HEK293 (cell line): ENCODE measurements around the gene KCNT1.

Experiments
- CTCF ChIA-PET: fragments of 350-600 bp; formaldehyde crosslinking; extraction: SDS; loops from one replicate; lab custom pipeline; 2021; ENCODE audit warnings: antibody characterized with exemption; lab: Yijun Ruan, JAX
- POLR2A ChIA-PET: fragments of 300-600 bp; formaldehyde crosslinking; extraction: SDS; loops from one replicate; lab custom pipeline; 2020; ENCODE audit warnings: antibody characterized with exemption, inconsistent platforms; lab: Yijun Ruan, JAX
- H3K27ac ChIP-seq: fragments of 200-500 bp; sonication (Bioruptor generic); 2 replicates; pipeline ENCODE4 v1.5.1; 2014; ENCODE audit warnings: low read depth, low read length, control low read depth, inconsistent platforms; ENCODE audit errors: extremely low read depth
- H3K36me3 ChIP-seq, 2 experiments: fragments of 200-500 bp in 1 of 2; sonication (Bioruptor generic) in 1 of 2; 1 replicate in 1 of 2; 2 replicates in 1 of 2; pipeline ENCODE4 v1.5.1; 2014 to 2017; ENCODE audit warnings: inconsistent platforms in 2 of 2, low read length in 2 of 2; ENCODE audit not compliant: control insufficient read depth in 2 of 2, insufficient read depth in 1 of 2
- H3K4me1 ChIP-seq: fragments of 200-500 bp; sonication (Bioruptor generic); 2 replicates; pipeline ENCODE4 v1.5.1; 2014; ENCODE audit warnings: mild to moderate bottlenecking, low read length, inconsistent platforms; ENCODE audit not compliant: control insufficient read depth, insufficient read depth
- H3K4me3 ChIP-seq: 2 replicates; pipeline ENCODE4 v1.5.1; 2011; ENCODE audit warnings: low read depth, mild to moderate bottlenecking, control low read depth, low read length, moderate library complexity
- H3K9me3 ChIP-seq: fragments of 200-500 bp; sonication (Bioruptor generic); 2 replicates; pipeline ENCODE4 v1.5.1; 2014; ENCODE audit warnings: low read depth, low read length, inconsistent platforms; ENCODE audit not compliant: control insufficient read depth, insufficient read depth
- ATF2 ChIP-seq: fragments of 450-650 bp; formaldehyde crosslinking; IDR thresholded peaks from 2 replicates; pipeline ENCODE4 v1.5.1; 2016; ENCODE audit warnings: missing biosample characterization, missing genetic modification characterization, low read depth
- GLI4 ChIP-seq: fragments of 450-650 bp; formaldehyde crosslinking; IDR thresholded peaks from 2 replicates; pipeline ENCODE4 v1.5.1; 2016; ENCODE audit warnings: missing biosample characterization, missing genetic modification characterization
- HOXD13 ChIP-seq: sonication (generic); formaldehyde crosslinking; IDR thresholded peaks from 2 replicates; pipeline ENCODE4 v1.8.0; 2022; ENCODE audit warnings: missing genetic modification reagents, borderline replicate concordance
- MYNN ChIP-seq: fragments of 450-650 bp; formaldehyde crosslinking; IDR thresholded peaks from 2 replicates; pipeline ENCODE4 v1.5.1; 2016; ENCODE audit warnings: missing biosample characterization, missing genetic modification characterization, borderline replicate concordance
- REPIN1 ChIP-seq: fragments of 450-650 bp; formaldehyde crosslinking; IDR thresholded peaks from 2 replicates; pipeline ENCODE4 v1.5.1; 2017; ENCODE audit warnings: missing biosample characterization, missing genetic modification characterization, low read depth
- SALL2 ChIP-seq: fragments of 450-650 bp; formaldehyde crosslinking; IDR thresholded peaks from 2 replicates; pipeline ENCODE4 v1.5.0; 2017; ENCODE audit warnings: missing biosample characterization, mild to moderate bottlenecking, missing genetic modification characterization, borderline replicate concordance
- SCRT2 ChIP-seq: fragments of 450-650 bp; formaldehyde crosslinking; IDR thresholded peaks from 2 replicates; pipeline ENCODE4 v1.5.1; 2016; ENCODE audit warnings: missing biosample characterization, missing genetic modification characterization
- WT1 ChIP-seq: fragments of 450-650 bp; formaldehyde crosslinking; IDR thresholded peaks from 2 replicates; pipeline ENCODE4 v1.5.1; 2016; ENCODE audit warnings: missing biosample characterization, missing genetic modification characterization
- ZFP3 ChIP-seq: fragments of 450-650 bp; formaldehyde crosslinking; IDR thresholded peaks from 2 replicates; pipeline ENCODE4 v1.5.1; 2016; ENCODE audit warnings: low read depth, missing biosample characterization, missing genetic modification characterization
- ZNF10 ChIP-seq: fragments of 450-650 bp; formaldehyde crosslinking; IDR thresholded peaks from 2 replicates; pipeline ENCODE4 v1.5.1; 2017; ENCODE audit warnings: missing biosample characterization, missing genetic modification characterization
- ZNF146 ChIP-seq: fragments of 450-650 bp; formaldehyde crosslinking; IDR thresholded peaks from 2 replicates; pipeline ENCODE4 v1.5.1; 2016; ENCODE audit warnings: missing biosample characterization, missing genetic modification characterization
- ZNF155 ChIP-seq: fragments of 450-650 bp; formaldehyde crosslinking; IDR thresholded peaks from 2 replicates; pipeline ENCODE4 v1.5.1; 2016; ENCODE audit warnings: missing biosample characterization, missing genetic modification characterization
- ZNF16 ChIP-seq: fragments of 450-650 bp; formaldehyde crosslinking; IDR thresholded peaks from 2 replicates; pipeline ENCODE4 v1.5.1; 2016; ENCODE audit warnings: low read depth, missing biosample characterization, missing genetic modification characterization
- ZNF174 ChIP-seq: fragments of 450-650 bp; formaldehyde crosslinking; IDR thresholded peaks from 2 replicates; pipeline ENCODE4 v1.5.0; 2017; ENCODE audit warnings: missing biosample characterization, mild to moderate bottlenecking, missing genetic modification characterization
- ZNF202 ChIP-seq: fragments of 450-650 bp; formaldehyde crosslinking; IDR thresholded peaks from 2 replicates; pipeline ENCODE4 v1.5.1; 2016; ENCODE audit warnings: missing biosample characterization, missing genetic modification characterization, borderline replicate concordance
- ZNF24 ChIP-seq: fragments of 450-650 bp; formaldehyde crosslinking; IDR thresholded peaks from 2 replicates; pipeline ENCODE4 v1.5.1; 2016; ENCODE audit warnings: missing biosample characterization, missing genetic modification characterization
- ZNF362 ChIP-seq: fragments of 450-650 bp; formaldehyde crosslinking; IDR thresholded peaks from 2 replicates; pipeline ENCODE4 v1.5.1; 2016; ENCODE audit warnings: missing biosample characterization, missing genetic modification characterization
- ZNF48 ChIP-seq: fragments of 450-650 bp; formaldehyde crosslinking; IDR thresholded peaks from 2 replicates; pipeline ENCODE4 v1.5.1; 2016; ENCODE audit warnings: missing biosample characterization, missing genetic modification characterization
- ZNF521 ChIP-seq: fragments of 450-650 bp; formaldehyde crosslinking; IDR thresholded peaks from 2 replicates; pipeline ENCODE4 v1.5.1; 2017; ENCODE audit warnings: missing biosample characterization, mild to moderate bottlenecking, missing genetic modification characterization
- ZNF555 ChIP-seq: fragments of 450-650 bp; formaldehyde crosslinking; conservative IDR thresholded peaks from 2 replicates; pipeline ENCODE4 v1.5.1; 2017; ENCODE audit warnings: missing biosample characterization, mild to moderate bottlenecking, missing genetic modification characterization, inconsistent platforms
- ZNF610 ChIP-seq: fragments of 450-650 bp; formaldehyde crosslinking; IDR thresholded peaks from 2 replicates; pipeline ENCODE4 v1.5.1; 2016; ENCODE audit warnings: missing biosample characterization, missing genetic modification characterization, borderline replicate concordance
- ZNF629 ChIP-seq: fragments of 450-650 bp; formaldehyde crosslinking; IDR thresholded peaks from 2 replicates; pipeline ENCODE4 v1.5.1; 2017; ENCODE audit warnings: missing biosample characterization, missing genetic modification characterization
- ZNF658 ChIP-seq: fragments of 450-650 bp; formaldehyde crosslinking; IDR thresholded peaks from 2 replicates; pipeline ENCODE4; 2016; ENCODE audit warnings: missing biosample characterization, missing genetic modification characterization
- ZNF660 ChIP-seq: fragments of 450-650 bp; IDR thresholded peaks from 2 replicates; pipeline ENCODE4 v1.5.1; 2018; ENCODE audit warnings: missing biosample characterization, mild to moderate bottlenecking, missing genetic modification characterization
- ZNF677 ChIP-seq: fragments of 450-650 bp; IDR thresholded peaks from 2 replicates; pipeline ENCODE4 v1.5.0; 2018; ENCODE audit warnings: missing biosample characterization, mild to moderate bottlenecking, missing genetic modification characterization, moderate library complexity
- ZNF776 ChIP-seq: fragments of 450-650 bp; formaldehyde crosslinking; IDR thresholded peaks from 2 replicates; pipeline ENCODE4 v1.5.0; 2017; ENCODE audit warnings: missing biosample characterization, missing genetic modification characterization, borderline replicate concordance
- TF ChIP-seq, protein P1 (sequence below): fragments of 450-650 bp; formaldehyde crosslinking; IDR thresholded peaks from 2 replicates; pipeline ENCODE4 v1.5.1; 2016; ENCODE audit warnings: missing biosample characterization, missing genetic modification characterization
- TF ChIP-seq, protein P2 (sequence below): fragments of 450-650 bp; formaldehyde crosslinking; IDR thresholded peaks from 2 replicates; pipeline ENCODE4 v1.5.1; 2016; ENCODE audit warnings: missing biosample characterization, missing genetic modification characterization

KCNT1 gene

DNA sequence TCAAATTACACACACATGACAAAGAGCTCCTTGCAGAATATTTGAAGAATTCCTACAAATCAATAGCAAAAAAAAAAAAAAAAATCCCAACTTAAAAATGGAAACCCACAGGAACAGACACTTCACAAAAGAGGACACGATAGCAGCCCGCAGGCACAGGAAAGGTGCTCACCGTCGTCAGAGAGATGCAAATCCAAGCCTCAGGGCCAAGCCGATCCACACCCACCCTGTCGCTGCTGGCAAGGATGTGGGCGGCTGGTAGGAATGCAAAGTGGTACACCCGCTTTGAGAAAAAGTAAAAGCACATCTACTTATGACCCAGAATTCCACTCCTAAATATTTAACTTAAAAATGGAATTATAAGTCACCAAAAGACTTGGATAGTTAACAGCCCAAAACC lies 28.0 kb upstream of the KCNT1 start:
- TF ChIP-seq ZNF362: no peak
- TF ChIP-seq ZNF155: no peak
- no peak for TF ChIP-seq ZNF48 (tag by site-specific recombination)
- TF ChIP-seq ZNF677: no peak
- TF ChIP-seq ZNF174 (tag by site-specific recombination): no peak
- no peak for TF ChIP-seq ZNF24 (tag by site-specific recombination)
- no peak for TF ChIP-seq ZNF660
- TF ChIP-seq HOXD13: no peak
- TF ChIP-seq ZNF555 (tag by site-specific recombination): no peak
- TF ChIP-seq ZNF658 (tag by site-specific recombination): no peak
- TF ChIP-seq REPIN1: no peak
- no peak for TF ChIP-seq WT1
- TF ChIP-seq ZNF610 (tag by site-specific recombination): no peak
- H3K9me3 ChIP-seq: no peaks in the 10 kb centered on the region
- POLR2A ChIA-PET: no interaction called here
- H3K4me1 ChIP-seq: no peaks in the 10 kb centered on the region
- no peak overlapping the region for H3K27ac ChIP-seq
- no peak overlapping the region for H3K4me3 ChIP-seq
- no peaks in the 10 kb centered on the region for H3K36me3 ChIP-seq
- CTCF ChIA-PET: interaction anchor here (0.7 kb wide), 1 partner anchor 79 kb away, joined by 5 read pairs; no protein-coding TSS in a partner anchor

DNA sequence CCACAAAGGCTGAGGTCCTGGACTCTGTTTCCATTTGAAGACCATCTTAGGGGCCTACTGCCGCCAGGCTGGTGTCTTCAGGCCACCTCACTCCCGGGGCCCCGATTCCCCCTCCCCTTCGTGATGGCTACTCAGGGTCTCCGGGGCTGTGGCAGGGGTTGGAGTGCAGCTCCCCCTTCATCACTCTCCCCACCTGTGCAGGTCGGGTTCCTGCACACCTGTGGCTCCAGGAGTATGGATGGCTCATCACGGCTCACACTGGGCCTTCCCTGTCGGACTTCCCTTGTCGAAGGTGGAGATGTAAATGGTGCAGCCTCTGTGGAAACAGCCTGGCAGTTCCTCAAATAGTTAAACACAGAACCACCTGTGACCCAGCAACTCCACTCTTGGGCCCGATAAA lies 27.0 kb upstream of the KCNT1 start:
- ChIA-PET POLR2A (no interaction called here), CTCF (no interaction called here)
- Histone ChIP-seq H3K9me3 (no peaks in the 10 kb centered on the region), H3K4me3 (no peak overlapping the region), H3K36me3 (no peaks in the 10 kb centered on the region), H3K4me1 (no peaks in the 10 kb centered on the region), H3K27ac (no peak overlapping the region)
- TF ChIP-seq MYNN (tag by site-specific recombination): no peak
- TF ChIP-seq SCRT2 (tag by site-specific recombination): peak; percentile 50
- no peak for TF ChIP-seq ZFP3
- TF ChIP-seq, protein P1, sequence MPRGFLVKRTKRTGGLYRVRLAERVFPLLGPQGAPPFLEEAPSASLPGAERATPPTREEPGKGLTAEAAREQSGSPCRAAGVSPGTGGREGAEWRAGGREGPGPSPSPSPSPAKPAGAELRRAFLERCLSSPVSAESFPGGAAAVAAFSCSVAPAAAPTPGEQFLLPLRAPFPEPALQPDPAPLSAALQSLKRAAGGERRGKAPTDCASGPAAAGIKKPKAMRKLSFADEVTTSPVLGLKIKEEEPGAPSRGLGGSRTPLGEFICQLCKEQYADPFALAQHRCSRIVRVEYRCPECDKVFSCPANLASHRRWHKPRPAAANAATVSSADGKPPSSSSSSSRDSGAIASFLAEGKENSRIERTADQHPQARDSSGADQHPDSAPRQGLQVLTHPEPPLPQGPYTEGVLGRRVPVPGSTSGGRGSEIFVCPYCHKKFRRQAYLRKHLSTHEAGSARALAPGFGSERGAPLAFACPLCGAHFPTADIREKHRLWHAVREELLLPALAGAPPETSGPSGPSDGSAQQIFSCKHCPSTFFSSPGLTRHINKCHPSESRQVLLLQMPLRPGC: no peak
- no peak for TF ChIP-seq GLI4 (tag by site-specific recombination)
- TF ChIP-seq ZNF202 (tag by site-specific recombination): no peak

DNA sequence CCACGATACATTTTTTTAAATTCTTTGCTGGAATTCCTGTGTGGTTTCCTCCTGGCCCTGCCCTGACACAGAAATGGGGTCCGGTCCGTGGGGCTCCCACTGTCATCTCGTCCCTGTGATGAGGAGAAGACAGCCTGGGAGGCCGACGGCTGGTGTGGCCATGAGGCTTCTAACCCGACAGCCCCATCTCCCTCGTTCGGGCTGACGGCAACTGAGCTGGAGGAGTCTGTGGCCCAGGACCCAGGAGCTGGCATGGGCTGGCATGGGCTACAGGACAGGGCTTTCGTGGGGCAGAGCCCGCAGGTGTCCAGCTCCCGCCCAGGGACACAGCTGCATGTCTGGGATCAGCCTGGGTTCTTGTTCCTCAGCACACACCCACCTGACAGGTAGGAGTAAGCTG lies 25.1 kb upstream of the KCNT1 start:
- Histone ChIP-seq H3K4me3 (no peak overlapping the region), H3K27ac (no peak overlapping the region), H3K36me3 (no peaks in the 10 kb centered on the region), H3K4me1 (no peaks in the 10 kb centered on the region), H3K9me3 (no peaks in the 10 kb centered on the region)
- ChIA-PET CTCF (interaction anchor here (0.6 to 1.3 kb wide), 3 partner anchors 22 to 73 kb away, joined by 3 to 4 read pairs (median 3); partner anchors contain the start of gene SOHLH1), POLR2A (no interaction called here)
- TF ChIP-seq ATF2 (tag by site-specific recombination): no peak
- TF ChIP-seq ZNF776 (tag by site-specific recombination): no peak
- TF ChIP-seq ZNF521 (tag by site-specific recombination): no peak
- no peak for TF ChIP-seq ZNF10 (tag by site-specific recombination)
- TF ChIP-seq ZNF146: no peak
- TF ChIP-seq SALL2: no peak
- TF ChIP-seq, protein P2, sequence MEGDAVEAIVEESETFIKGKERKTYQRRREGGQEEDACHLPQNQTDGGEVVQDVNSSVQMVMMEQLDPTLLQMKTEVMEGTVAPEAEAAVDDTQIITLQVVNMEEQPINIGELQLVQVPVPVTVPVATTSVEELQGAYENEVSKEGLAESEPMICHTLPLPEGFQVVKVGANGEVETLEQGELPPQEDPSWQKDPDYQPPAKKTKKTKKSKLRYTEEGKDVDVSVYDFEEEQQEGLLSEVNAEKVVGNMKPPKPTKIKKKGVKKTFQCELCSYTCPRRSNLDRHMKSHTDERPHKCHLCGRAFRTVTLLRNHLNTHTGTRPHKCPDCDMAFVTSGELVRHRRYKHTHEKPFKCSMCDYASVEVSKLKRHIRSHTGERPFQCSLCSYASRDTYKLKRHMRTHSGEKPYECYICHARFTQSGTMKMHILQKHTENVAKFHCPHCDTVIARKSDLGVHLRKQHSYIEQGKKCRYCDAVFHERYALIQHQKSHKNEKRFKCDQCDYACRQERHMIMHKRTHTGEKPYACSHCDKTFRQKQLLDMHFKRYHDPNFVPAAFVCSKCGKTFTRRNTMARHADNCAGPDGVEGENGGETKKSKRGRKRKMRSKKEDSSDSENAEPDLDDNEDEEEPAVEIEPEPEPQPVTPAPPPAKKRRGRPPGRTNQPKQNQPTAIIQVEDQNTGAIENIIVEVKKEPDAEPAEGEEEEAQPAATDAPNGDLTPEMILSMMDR (tag by site-specific recombination): no peak
- TF ChIP-seq ZNF629 (tag by site-specific recombination): no peak
- TF ChIP-seq ZNF16 (tag by site-specific recombination): no peak
